ENCODE data around the gene USP10. TPM values are rescaled to one million over a fixed set of nuclear protein-coding genes. Genes with fewer than 3 reads are reported as not detected.

Gene USP10
- polyA plus RNA-seq, 1 experiment, result 55.1 TPM

GRCh38 chr16:84749815-84750214, 50.0 kb downstream of the USP10 start:
- DNase-seq (ENCODE audit: low read depth), result no peak
- H3K36me3 ChIP-seq (ENCODE audit: control insufficient read depth, insufficient read depth, low read length), result peaks cover 2% of the 10 kb centered on the region; the same call in 1 of the 2 replicates
- POLR2A ChIA-PET, result interaction anchor here (0.7 kb wide), 1 partner anchor 35 kb away, joined by 3 read pairs; no protein-coding TSS in a partner anchor
- no peaks in the 10 kb centered on the region for H3K27me3 ChIP-seq (ENCODE audit: control insufficient read depth, insufficient read depth, low read length)
- CTCF ChIA-PET, result interaction anchor here (1.1 to 6.5 kb wide), 5 partner anchors 11 to 221 kb away, joined by 3 to 112 read pairs (median 3); no protein-coding TSS in a partner anchor
- H3K4me3 ChIP-seq (ENCODE audit: low read depth, low read length), result no peak overlapping the region
- no peak for TF ChIP-seq CTCF (IDR thresholded peaks at IDR 0.05; ENCODE audit: insufficient read depth, low read depth, low read length)

GRCh38 chr16:84750575-84750974, 50.8 kb downstream of the USP10 start:
- no peak for DNase-seq (ENCODE audit: low read depth)
- no peaks in the 10 kb centered on the region for H3K36me3 ChIP-seq (ENCODE audit: control insufficient read depth, insufficient read depth, low read length)
- no peak overlapping the region for H3K4me3 ChIP-seq (ENCODE audit: low read depth, low read length)
- H3K27me3 ChIP-seq (ENCODE audit: control insufficient read depth, insufficient read depth, low read length), result no peaks in the 10 kb centered on the region
- no peak for TF ChIP-seq CTCF (IDR thresholded peaks at IDR 0.05; ENCODE audit: insufficient read depth, low read depth, low read length)
- ChIA-PET CTCF (interaction anchor here (1.1 to 6.5 kb wide), 5 partner anchors 12 to 220 kb away, joined by 3 to 112 read pairs (median 3); no protein-coding TSS in a partner anchor), POLR2A (no interaction called here)

GRCh38 chr16:84751241-84751640, 51.4 kb downstream of the USP10 start:
- Histone ChIP-seq H3K36me3 (ENCODE audit: control insufficient read depth, insufficient read depth, low read length) (no peaks in the 10 kb centered on the region), H3K27me3 (ENCODE audit: control insufficient read depth, insufficient read depth, low read length) (no peaks in the 10 kb centered on the region), H3K4me3 (ENCODE audit: low read depth, low read length) (no peak overlapping the region)
- DNase-seq (ENCODE audit: low read depth), result no peak
- no peak for TF ChIP-seq CTCF (IDR thresholded peaks at IDR 0.05; ENCODE audit: insufficient read depth, low read depth, low read length)
- CTCF ChIA-PET, result interaction anchor here (1.1 to 6.5 kb wide), 5 partner anchors 75 to 220 kb away, joined by 3 to 122 read pairs (median 3); no protein-coding TSS in a partner anchor
- POLR2A ChIA-PET, result no interaction called here

GRCh38 chr16:84751947-84752346, 52.1 kb downstream of the USP10 start:
- H3K36me3 ChIP-seq (ENCODE audit: control insufficient read depth, insufficient read depth, low read length), result no peaks in the 10 kb centered on the region
- TF ChIP-seq CTCF (IDR thresholded peaks at IDR 0.05; ENCODE audit: insufficient read depth, low read depth, low read length), result no peak
- no peak overlapping the region for H3K4me3 ChIP-seq (ENCODE audit: low read depth, low read length)
- ChIA-PET POLR2A (no interaction called here), CTCF (interaction anchor here (1.2 to 6.5 kb wide), 4 partner anchors 12 to 219 kb away, joined by 4 to 122 read pairs (median 68); no protein-coding TSS in a partner anchor)
- H3K27me3 ChIP-seq (ENCODE audit: control insufficient read depth, insufficient read depth, low read length), result no peaks in the 10 kb centered on the region
- DNase-seq (ENCODE audit: low read depth), result no peak

GRCh38 chr16:84752600-84752999, 52.8 kb downstream of the USP10 start:
- DNase-seq (ENCODE audit: low read depth), result no peak
- ChIA-PET CTCF (interaction anchor here (0.6 to 6.5 kb wide), 9 partner anchors 10 to 289 kb away, joined by 3 to 122 read pairs (median 7); no protein-coding TSS in a partner anchor), POLR2A (no interaction called here)
- TF ChIP-seq CTCF (IDR thresholded peaks at IDR 0.05; ENCODE audit: insufficient read depth, low read depth, low read length), result no peak
- Histone ChIP-seq H3K27me3 (ENCODE audit: control insufficient read depth, insufficient read depth, low read length) (no peaks in the 10 kb centered on the region), H3K36me3 (ENCODE audit: control insufficient read depth, insufficient read depth, low read length) (no peaks in the 10 kb centered on the region), H3K4me3 (ENCODE audit: low read depth, low read length) (no peak overlapping the region)
